ENCODE measurements around the gene PSME3IP1. TPM values are rescaled to one million over a fixed set of nuclear protein-coding genes. Genes with fewer than 3 reads are reported as not detected.
"Not testable (repeated sequence)": the region's sequence is repeated elsewhere in the genome, so short reads cannot be mapped to it uniquely, and the experiment has no call there.

Gene PSME3IP1
- total and polyA plus RNA-seq, 9 donors, result 38.0 to 147 (median 59.3) TPM

DNA sequence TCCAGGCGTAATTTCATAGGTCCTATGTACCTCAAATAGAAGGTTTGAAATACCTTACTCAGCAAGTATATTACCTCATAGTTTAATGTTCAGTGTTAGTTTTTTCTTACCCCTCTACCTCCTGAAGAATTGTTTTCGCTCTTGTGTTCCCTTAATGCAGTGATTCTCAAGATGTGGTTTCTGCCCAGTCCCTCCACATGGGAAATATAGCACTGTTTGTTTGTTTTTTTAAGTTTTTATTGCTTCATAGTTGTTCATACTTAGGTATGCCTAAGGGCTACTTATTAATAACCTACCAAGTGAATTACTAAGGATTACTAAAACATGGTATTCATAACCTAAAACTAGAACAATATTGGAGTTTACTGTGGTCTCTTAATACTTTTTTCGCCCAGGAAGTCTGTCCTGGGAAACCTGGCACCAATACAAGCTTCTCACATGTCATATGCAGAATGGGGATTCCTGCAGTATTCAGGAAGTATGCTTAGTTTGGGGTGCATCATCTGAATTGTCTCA, 5.3 kb upstream of the PSME3IP1 start:
- TF ChIP-seq POLR2A (IDR thresholded peaks at IDR 0.05) (no peak), EP300 (IDR thresholded peaks at IDR 0.05) (no peak)
- TF ChIP-seq, protein P1, sequence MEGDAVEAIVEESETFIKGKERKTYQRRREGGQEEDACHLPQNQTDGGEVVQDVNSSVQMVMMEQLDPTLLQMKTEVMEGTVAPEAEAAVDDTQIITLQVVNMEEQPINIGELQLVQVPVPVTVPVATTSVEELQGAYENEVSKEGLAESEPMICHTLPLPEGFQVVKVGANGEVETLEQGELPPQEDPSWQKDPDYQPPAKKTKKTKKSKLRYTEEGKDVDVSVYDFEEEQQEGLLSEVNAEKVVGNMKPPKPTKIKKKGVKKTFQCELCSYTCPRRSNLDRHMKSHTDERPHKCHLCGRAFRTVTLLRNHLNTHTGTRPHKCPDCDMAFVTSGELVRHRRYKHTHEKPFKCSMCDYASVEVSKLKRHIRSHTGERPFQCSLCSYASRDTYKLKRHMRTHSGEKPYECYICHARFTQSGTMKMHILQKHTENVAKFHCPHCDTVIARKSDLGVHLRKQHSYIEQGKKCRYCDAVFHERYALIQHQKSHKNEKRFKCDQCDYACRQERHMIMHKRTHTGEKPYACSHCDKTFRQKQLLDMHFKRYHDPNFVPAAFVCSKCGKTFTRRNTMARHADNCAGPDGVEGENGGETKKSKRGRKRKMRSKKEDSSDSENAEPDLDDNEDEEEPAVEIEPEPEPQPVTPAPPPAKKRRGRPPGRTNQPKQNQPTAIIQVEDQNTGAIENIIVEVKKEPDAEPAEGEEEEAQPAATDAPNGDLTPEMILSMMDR (IDR thresholded peaks at IDR 0.05), result no peak
- H3K27ac ChIP-seq, result no peak overlapping the region

DNA sequence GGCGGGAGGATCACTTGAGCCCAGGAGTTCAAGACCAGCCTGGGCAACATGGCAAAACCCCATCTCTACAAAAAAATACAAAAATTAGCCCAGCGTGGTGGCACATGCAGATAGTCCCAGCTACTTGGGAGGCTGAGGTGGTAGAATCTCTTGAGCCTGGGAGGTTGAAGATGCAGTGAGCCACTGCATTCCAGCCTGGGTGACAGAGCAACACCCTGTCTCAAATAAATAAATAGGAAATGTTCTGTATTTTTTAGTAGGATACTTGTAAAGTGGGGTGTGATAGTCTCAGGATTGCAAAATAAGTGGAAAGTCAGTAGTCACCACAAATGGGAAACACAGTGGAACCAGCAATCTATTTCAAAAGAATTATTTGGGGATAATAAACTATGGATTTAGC, 4.3 kb upstream of the PSME3IP1 start:
- H3K36me3 ChIP-seq, result no peaks in the 10 kb centered on the region
- H3K4me1 ChIP-seq (ENCODE audit: insufficient read depth), result peaks cover 7% of the 10 kb centered on the region
- 93 to 97% (median 93%) methylated on average over 2 of the region's 2 CpGs for WGBS, 3 donors
- intact Hi-C loops (cut with DNase I), result loop anchor here in 1 of 4 donors (5.0 kb wide), 1 partner anchor 52 kb away; no protein-coding TSS in a partner anchor
- no peak overlapping the region for H3K27ac ChIP-seq
- DNase-seq, result no peak
- H3K27me3 ChIP-seq, result no peaks in the 10 kb centered on the region
- no peaks in the 10 kb centered on the region for H3K9me3 ChIP-seq
- no peak overlapping the region for H3K4me3 ChIP-seq
- TF ChIP-seq EP300 (IDR thresholded peaks at IDR 0.05) (no peak), POLR2A (IDR thresholded peaks at IDR 0.05) (no peak)
- TF ChIP-seq, protein P1 (IDR thresholded peaks at IDR 0.05), result no peak

More for the DNA sequence above, 5.3 kb upstream of the PSME3IP1 start:
- H3K4me3 ChIP-seq, result no peak overlapping the region
- H3K9me3 ChIP-seq, result no peaks in the 10 kb centered on the region
- no peaks in the 10 kb centered on the region for H3K36me3 ChIP-seq
- H3K27me3 ChIP-seq, result no peaks in the 10 kb centered on the region
- H3K4me1 ChIP-seq (ENCODE audit: insufficient read depth), result peaks cover 9% of the 10 kb centered on the region
- no peak for DNase-seq
- intact Hi-C loops (cut with DNase I), result loop anchor here in 1 of 4 donors (5.0 kb wide), 1 partner anchor 51 kb away; no protein-coding TSS in a partner anchor
- WGBS, 3 donors, result 48 to 58% (median 49%) methylated on average over 3 of the region's 3 CpGs

DNA sequence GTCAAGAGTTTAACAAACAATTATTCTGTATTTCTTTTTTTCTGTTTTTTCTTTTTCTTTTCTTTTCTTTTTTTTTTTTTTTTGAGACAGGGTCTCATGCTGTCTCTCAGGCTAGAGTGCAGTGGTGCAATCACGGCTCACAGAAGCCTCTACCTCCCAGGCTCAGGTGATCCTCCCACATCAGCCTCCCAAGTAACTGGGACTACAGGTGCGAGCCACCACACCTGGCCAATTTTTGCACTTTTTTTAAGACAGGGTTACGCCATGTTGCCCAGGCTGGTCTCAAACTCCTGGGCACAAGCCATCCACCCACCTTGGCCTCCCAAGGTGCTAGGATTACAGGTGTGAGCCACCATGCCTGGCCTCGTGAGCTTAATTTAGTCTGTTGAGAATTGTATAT, 3.7 kb upstream of the PSME3IP1 start:
- DNase-seq; H3K27me3 ChIP-seq; H3K4me3 ChIP-seq; H3K36me3 ChIP-seq; H3K27ac ChIP-seq; H3K9me3 ChIP-seq; intact Hi-C loops (cut with DNase I): not testable (repeated sequence)
- H3K4me1 ChIP-seq (ENCODE audit: insufficient read depth), result peaks cover 13% of the 10 kb centered on the region
- 94 to 96% (median 95%) methylated on average over 4 of the region's 4 CpGs for WGBS, 3 donors

DNA sequence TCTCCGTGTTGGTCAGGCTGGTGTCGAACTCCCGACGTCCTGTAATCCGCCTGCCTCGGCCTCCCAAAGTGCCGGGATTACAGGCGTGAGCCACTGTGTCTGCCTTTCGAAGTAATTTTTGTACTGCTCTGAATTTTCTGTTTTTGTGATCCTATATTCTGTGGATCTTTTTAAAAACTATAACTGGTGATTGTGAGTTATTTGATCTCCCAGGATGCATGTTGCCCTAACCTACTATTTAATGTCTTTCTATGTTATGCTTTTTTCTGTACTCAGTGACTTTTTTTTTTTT, 2.8 kb upstream of the PSME3IP1 start:
- intact Hi-C loops (cut with DNase I), result no loop called here
- Histone ChIP-seq H3K36me3 (no peaks in the 10 kb centered on the region), H3K4me1 (ENCODE audit: insufficient read depth) (peaks cover 15% of the 10 kb centered on the region), H3K27me3 (no peaks in the 10 kb centered on the region), H3K9me3 (no peaks in the 10 kb centered on the region), H3K27ac (no peak overlapping the region), H3K4me3 (no peak overlapping the region)
- TF ChIP-seq, protein P1 (IDR thresholded peaks at IDR 0.05), result no peak
- 93 to 95% (median 93%) methylated on average over 9 of the region's 9 CpGs for WGBS, 3 donors
- no peak for DNase-seq

DNA sequence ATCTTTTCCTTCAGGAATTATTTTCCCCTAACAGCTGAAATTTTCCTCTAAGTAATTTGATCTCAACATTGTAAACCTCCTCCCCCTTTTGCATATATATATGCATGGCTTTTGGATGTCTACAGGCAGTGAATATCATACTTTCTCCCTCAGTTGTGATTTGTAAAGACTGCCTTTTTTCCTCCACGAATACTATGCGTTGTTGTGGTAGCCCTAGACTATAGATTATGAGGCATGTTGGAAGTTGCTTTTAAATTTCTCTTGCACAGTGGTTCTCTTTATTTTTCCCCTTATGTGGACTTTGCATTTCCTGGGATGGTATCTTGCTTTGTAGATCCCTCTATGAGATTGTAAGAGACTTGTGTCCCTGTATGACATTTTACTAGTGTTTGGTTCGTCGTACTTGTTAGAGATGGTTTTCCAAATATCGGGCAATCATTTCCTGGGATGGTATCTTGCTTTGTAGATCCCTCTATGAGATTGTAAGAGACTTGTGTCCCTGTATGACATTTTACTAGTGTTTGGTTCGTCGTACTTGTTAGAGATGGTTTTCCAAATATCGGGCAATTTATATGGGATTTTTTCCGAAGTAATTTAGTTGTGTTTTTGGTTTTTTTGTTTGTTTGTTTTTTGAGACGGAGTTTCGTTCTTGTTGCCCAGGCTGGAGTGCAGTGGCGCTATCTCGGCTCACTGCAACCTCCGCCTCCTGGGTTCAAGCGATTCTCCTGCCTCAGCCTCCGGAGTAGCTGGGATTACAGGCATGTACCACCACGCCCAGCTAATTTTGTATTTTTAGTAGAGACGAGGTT, 2.3 kb upstream of the PSME3IP1 start:
- H3K36me3 ChIP-seq; H3K9me3 ChIP-seq; intact Hi-C loops (cut with DNase I); H3K27ac ChIP-seq; DNase-seq; H3K27me3 ChIP-seq: not testable (repeated sequence)
- Histone ChIP-seq H3K4me1 (ENCODE audit: insufficient read depth) (peaks cover 15% of the 10 kb centered on the region), H3K4me3 (peak overlapping the region; percentile 94)
- WGBS, 3 donors, result 73 to 77% (median 77%) methylated on average over 18 of the region's 18 CpGs
